GM21360 (cell line): ENCODE results near the gene TRIP10.
A peak's percentile ranks its signal among the peaks of the same experiment; 100 is the strongest.
"Not testable (repeated sequence)": the region's sequence is repeated elsewhere in the genome, so short reads cannot be mapped to it uniquely, and the experiment has no call there.

Experiments
- ATAC-seq: cut with Tn5 transposase; IDR thresholded peaks from one replicate; pipeline ENCODE4 v1.9.1; 2021; ENCODE audit warnings: mild to moderate bottlenecking, moderate library complexity; ENCODE audit not compliant: unreplicated experiment

Gene TRIP10

GRCh38 chr19:6738787-6739389 lies 592 bp upstream of the TRIP10 start:
- ATAC-seq, result no peak

- ATAC-seq, result no peak
These were observed 556 bp downstream of the TRIP10 start for GRCh38 chr19:6739883-6740588.

GRCh38 chr19:6740589-6741343 lies 1.3 kb downstream of the TRIP10 start:
- ATAC-seq, result no peak

GRCh38 chr19:6743066-6743465 lies 3.6 kb downstream of the TRIP10 start:
- ATAC-seq, result no peak

- no peak for ATAC-seq
These were observed 4.4 kb downstream of the TRIP10 start for GRCh38 chr19:6743714-6744380.

- no peak for ATAC-seq
These were observed 5.2 kb downstream of the TRIP10 start for GRCh38 chr19:6744381-6745301.

- ATAC-seq, result no peak
These were observed 6.5 kb downstream of the TRIP10 start for GRCh38 chr19:6745965-6746364.

GRCh38 chr19:6748543-6748942 lies 9.1 kb downstream of the TRIP10 start:
- ATAC-seq, result not testable (repeated sequence)

- no peak for ATAC-seq
These were observed 10.6 kb downstream of the TRIP10 start for GRCh38 chr19:6750062-6750461.

GRCh38 chr19:6751189-6751588 lies 11.7 kb downstream of the TRIP10 start:
- no peak for ATAC-seq

GRCh38 chr19:6752256-6753177 lies 13.0 kb downstream of the TRIP10 start:
- no peak for ATAC-seq

GRCh38 chr19:6753178-6754031 lies 13.9 kb downstream of the TRIP10 start:
- peak; percentile 79 for ATAC-seq

GRCh38 chr19:6754136-6754535 lies 14.7 kb downstream of the TRIP10 start:
- ATAC-seq, result no peak

- no peak for ATAC-seq
These were observed 15.4 kb downstream of the TRIP10 start for GRCh38 chr19:6754653-6755463.

GRCh38 chr19:6760606-6761005 lies 21.1 kb downstream of the TRIP10 start:
- no peak for ATAC-seq

GRCh38 chr19:6761053-6761676 lies 21.7 kb downstream of the TRIP10 start:
- no peak for ATAC-seq

- ATAC-seq, result not testable (repeated sequence)
These were observed 22.8 kb downstream of the TRIP10 start for GRCh38 chr19:6762253-6762797.
